Lung (tissue), 12 donors: ENCODE measurements around the gene HOXB13. TPM values are rescaled to one million over a fixed set of nuclear protein-coding genes. Genes with fewer than 3 reads are reported as not detected.

ENCODE experiments used
- ATAC-seq: fragments of 200-7000 bp; cut with Tn5 transposase; one replicate; pipeline ENCODE4 v1.9.1; 2020; ENCODE audit warnings: moderate number of reproducible peaks; ENCODE audit not compliant: insufficient read depth, low FRiP score
- DNase-seq, 3 donors: peaks; one replicate each; pipeline ENCODE4 v3.0.0-alpha.2; 2013 to 2017
- H3K27ac ChIP-seq, 2 donors: one replicate each; pipeline ENCODE4 v1.5.1; 2013; ENCODE audit warnings: mild to moderate bottlenecking in 2 of 2, moderate library complexity in 2 of 2, control low read depth in 1 of 2, inconsistent platforms in 1 of 2, low read depth in 1 of 2, low read length in 1 of 2
- H3K27me3 ChIP-seq, 3 donors: one replicate each; pipeline ENCODE4 v1.5.1; 2013; ENCODE audit warnings: low read length in 2 of 3; ENCODE audit not compliant: control insufficient read depth in 3 of 3, insufficient read depth in 3 of 3
- H3K36me3 ChIP-seq, 4 donors: one replicate each; pipeline ENCODE4 v1.5.1; 2013; ENCODE audit warnings: low read length in 4 of 4, mild to moderate bottlenecking in 1 of 4, moderate library complexity in 1 of 4; ENCODE audit not compliant: control insufficient read depth in 4 of 4, insufficient read depth in 4 of 4
- H3K4me1 ChIP-seq, 5 donors: one replicate each; pipeline ENCODE4 v1.5.1; 2013; ENCODE audit warnings: low read length in 5 of 5, mild to moderate bottlenecking in 2 of 5, moderate library complexity in 1 of 5; ENCODE audit not compliant: control insufficient read depth in 5 of 5, insufficient read depth in 5 of 5
- H3K4me3 ChIP-seq: one replicate; pipeline ENCODE4 v1.5.1; 2013; ENCODE audit warnings: mild to moderate bottlenecking, control low read depth, moderate library complexity
- H3K9ac ChIP-seq, 2 donors: one replicate each; pipeline ENCODE4 v1.5.1; 2013; ENCODE audit warnings: low read length in 2 of 2, control low read depth in 1 of 2; ENCODE audit not compliant: insufficient read depth in 1 of 2
- H3K9me3 ChIP-seq, 4 donors: one replicate each; pipeline ENCODE4 v1.5.1; 2013; ENCODE audit warnings: low read length in 3 of 4, mild to moderate bottlenecking in 1 of 4, moderate library complexity in 1 of 4; ENCODE audit not compliant: control insufficient read depth in 4 of 4, insufficient read depth in 3 of 4
- CTCF ChIP-seq: IDR thresholded peaks from 2 replicates; pipeline ENCODE4 v1.5.1; 2012; ENCODE audit warnings: mild to moderate bottlenecking; ENCODE audit errors: control extremely low read depth, extremely low read depth
- WGBS, 2 donors: extraction: QIAGEN DNeasy Blood & Tissue Kit; methylation state at CpG; one replicate each; pipeline ENCODE4 v1.1.7; 2013; 5-methylcytosine and 5-hydroxymethylcytosine counted together
- polyA plus RNA-seq, 2 donors: library from polyadenylated mRNA; stranded (reverse); fragments of 200-250 nt; gene quantifications; one replicate each; pipeline ENCODE4 v1.2.1, GENCODE V29; 2013
- total RNA-seq, 2 donors: library from RNA; depleted of rRNA in 1 of 2; stranded (reverse); fragments of >200 nt in 1 of 2; gene quantifications; one replicate each; pipeline ENCODE4 v1.2.1, GENCODE V29; 2014 to 2021
- donor health status: control.
- donor health status: control.
- donor health status: Bipolar disorder and iron deficiency.
- donor health status: healthy.
- donor health status: DM: yes; HTN: yes; CAD: no.

Gene HOXB13
- total and polyA plus RNA-seq, 4 donors = not detected

- no peak overlapping the region for H3K4me3 ChIP-seq
- H3K27me3 ChIP-seq = peaks cover 3 to 99% (median 98%) of the 10 kb centered on the region in 3 donors
- ATAC-seq (no peak), DNase-seq (no peak)
- H3K36me3 ChIP-seq = no peaks in the 10 kb centered on the region
- 6 to 10% methylated on average over 14 of the region's 14 CpGs for WGBS, 2 donors
- H3K27ac ChIP-seq = no peak overlapping the region
- TF ChIP-seq CTCF = no peak
- no peak overlapping the region for H3K9ac ChIP-seq
- H3K4me1 ChIP-seq = peaks cover 0 to under 1% (median 0%) of the 10 kb centered on the region in 5 donors
- H3K9me3 ChIP-seq = peaks cover 0 to 6% (median 0%) of the 10 kb centered on the region in 4 donors
Measured at GRCh38 chr17:48734333-48735061, 5.9 kb upstream of the HOXB13 start.

- no peak for DNase-seq
- peaks cover 0 to 5% (median 0%) of the 10 kb centered on the region in 5 donors for H3K4me1 ChIP-seq
Measured at GRCh38 chr17:48733632-48734328, 5.2 kb upstream of the HOXB13 start.

GRCh38 chr17:48732688-48733629 is 4.4 kb upstream of the HOXB13 start:
- H3K9ac ChIP-seq = no peak overlapping the region
- H3K36me3 ChIP-seq = no peaks in the 10 kb centered on the region
- ATAC-seq (no peak), DNase-seq (no peak)
- 4 to 5% methylated on average over 50 of the region's 50 CpGs for WGBS, 2 donors
- no peak overlapping the region for H3K4me3 ChIP-seq
- peaks cover 0 to 4% (median 0%) of the 10 kb centered on the region in 4 donors for H3K9me3 ChIP-seq
- no peak for TF ChIP-seq CTCF
- peaks cover 7 to 99% (median 97%) of the 10 kb centered on the region in 3 donors for H3K27me3 ChIP-seq
- peaks cover 0 to 12% (median 0%) of the 10 kb centered on the region in 5 donors for H3K4me1 ChIP-seq
- no peak overlapping the region for H3K27ac ChIP-seq

More at GRCh38 chr17:48733632-48734328, 5.2 kb upstream of the HOXB13 start:
- no peaks in the 10 kb centered on the region for H3K36me3 ChIP-seq
- TF ChIP-seq CTCF = no peak
- no peak overlapping the region for H3K27ac ChIP-seq
- ATAC-seq = no peak
- 11 to 12% methylated on average over 22 of the region's 22 CpGs for WGBS, 2 donors
- H3K9me3 ChIP-seq = peaks cover 0 to 3% (median 0%) of the 10 kb centered on the region in 4 donors
- no peak overlapping the region for H3K9ac ChIP-seq
- H3K27me3 ChIP-seq = peaks cover 3 to 99% (median 97%) of the 10 kb centered on the region in 3 donors
- no peak overlapping the region for H3K4me3 ChIP-seq
